ENCODE results near the gene RPL10.

The RPL10 gene

DNA sequence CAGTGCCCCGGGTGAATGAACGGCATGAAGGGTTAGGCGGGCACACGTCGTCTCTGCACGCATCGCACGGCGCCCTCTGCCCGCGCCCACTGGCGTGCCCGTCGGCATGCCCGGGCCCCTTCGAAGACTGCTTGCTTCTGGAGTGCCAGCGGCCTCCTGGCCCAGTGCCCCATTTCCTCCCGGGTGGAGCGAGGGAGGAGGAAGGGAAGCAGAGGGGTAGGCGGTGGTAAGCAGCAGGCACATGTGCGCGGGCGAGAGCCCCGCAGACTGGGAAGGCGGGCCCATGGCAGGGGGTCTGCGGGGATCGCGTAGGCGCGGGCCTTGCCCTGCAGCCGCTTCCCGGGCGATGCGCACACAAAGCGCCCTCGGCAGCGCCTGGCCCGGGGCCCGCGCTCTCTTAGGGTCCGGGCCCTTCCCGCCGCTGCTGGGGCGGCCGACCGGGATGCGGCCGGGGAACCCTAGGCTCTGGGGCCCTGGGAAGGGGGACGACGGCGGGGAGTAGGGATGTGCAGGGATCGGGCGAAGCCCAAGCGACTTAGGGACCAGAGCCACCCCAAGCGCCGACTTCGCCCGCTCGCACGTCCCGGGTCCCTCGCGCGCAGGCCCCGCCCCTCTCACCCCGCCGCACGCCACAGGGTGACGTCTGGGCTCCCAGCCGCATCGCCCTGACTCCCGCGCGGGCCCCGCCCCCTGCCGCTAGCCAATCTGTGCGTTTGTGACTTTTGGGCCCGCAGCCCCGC is 19.9 kb upstream of the RPL10 start:
- TF ChIP-seq, protein P1, sequence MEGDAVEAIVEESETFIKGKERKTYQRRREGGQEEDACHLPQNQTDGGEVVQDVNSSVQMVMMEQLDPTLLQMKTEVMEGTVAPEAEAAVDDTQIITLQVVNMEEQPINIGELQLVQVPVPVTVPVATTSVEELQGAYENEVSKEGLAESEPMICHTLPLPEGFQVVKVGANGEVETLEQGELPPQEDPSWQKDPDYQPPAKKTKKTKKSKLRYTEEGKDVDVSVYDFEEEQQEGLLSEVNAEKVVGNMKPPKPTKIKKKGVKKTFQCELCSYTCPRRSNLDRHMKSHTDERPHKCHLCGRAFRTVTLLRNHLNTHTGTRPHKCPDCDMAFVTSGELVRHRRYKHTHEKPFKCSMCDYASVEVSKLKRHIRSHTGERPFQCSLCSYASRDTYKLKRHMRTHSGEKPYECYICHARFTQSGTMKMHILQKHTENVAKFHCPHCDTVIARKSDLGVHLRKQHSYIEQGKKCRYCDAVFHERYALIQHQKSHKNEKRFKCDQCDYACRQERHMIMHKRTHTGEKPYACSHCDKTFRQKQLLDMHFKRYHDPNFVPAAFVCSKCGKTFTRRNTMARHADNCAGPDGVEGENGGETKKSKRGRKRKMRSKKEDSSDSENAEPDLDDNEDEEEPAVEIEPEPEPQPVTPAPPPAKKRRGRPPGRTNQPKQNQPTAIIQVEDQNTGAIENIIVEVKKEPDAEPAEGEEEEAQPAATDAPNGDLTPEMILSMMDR (conservative IDR thresholded peaks at IDR 0.05; ENCODE audit: low read depth, low read length) = no peak
- Histone ChIP-seq H3K4me3 (IDR thresholded peaks at IDR 0.05; ENCODE audit: insufficient read depth, low read depth, low read length) (no peak overlapping the region), H3K4me2 (peak overlapping the region; percentile 42), H3K79me2 (ENCODE audit: insufficient read depth, low read depth) (peaks cover 7% of the 10 kb centered on the region; the same call in 1 of the 2 replicates), H2AFZ (ENCODE audit: low read depth) (peak overlapping the region; percentile 54), H3K4me1 (ENCODE audit: low read depth, poor library complexity, severe bottlenecking) (peaks cover 21% of the 10 kb centered on the region), H3K27ac (peak overlapping the region; percentile 85), H3K36me3 (ENCODE audit: insufficient read depth) (no peaks in the 10 kb centered on the region), H3K27me3 (ENCODE audit: insufficient read depth, low read depth) (no peaks in the 10 kb centered on the region), H3K9ac (peak overlapping the region; percentile 61), H4K20me1 (ENCODE audit: insufficient read depth) (no peaks in the 10 kb centered on the region)

DNA sequence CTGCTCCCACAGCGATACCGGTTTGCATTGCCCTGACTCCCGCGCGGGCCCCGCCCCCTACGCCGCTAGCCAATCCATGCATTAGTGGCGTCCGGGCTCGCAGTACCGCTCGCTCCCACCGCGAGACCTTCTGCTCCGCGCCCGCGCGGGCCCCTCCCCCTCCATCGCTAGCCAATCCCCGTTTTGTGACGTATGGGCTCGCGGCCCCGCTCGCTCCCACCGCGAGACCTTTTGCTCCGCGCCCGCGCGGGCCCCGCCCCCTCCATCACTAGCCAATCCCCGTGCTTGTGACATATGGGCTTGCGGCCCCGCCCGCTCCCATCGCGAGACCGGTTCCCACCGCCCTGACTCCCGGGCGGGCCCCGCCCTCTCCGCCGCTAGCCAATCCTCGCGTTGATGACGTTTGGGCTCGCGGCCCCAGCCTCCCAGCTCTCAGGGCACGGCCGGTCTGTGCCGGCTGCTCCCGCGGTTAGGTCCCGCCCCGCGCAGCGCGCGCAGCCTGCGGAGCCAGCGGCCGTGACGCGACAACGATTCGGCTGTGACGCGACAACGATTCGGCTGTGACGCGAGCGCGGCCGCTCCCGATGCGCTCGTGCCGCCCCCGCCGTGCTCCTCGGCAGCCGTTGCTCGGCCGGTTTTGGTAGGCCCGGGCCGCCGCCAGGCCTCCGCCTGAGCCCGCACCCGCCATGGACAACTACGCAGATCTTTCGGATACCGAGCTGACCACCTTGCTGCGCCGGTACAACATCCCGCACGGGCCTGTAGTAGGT is 19.2 kb upstream of the RPL10 start, which contains the start of gene EMD:
Gene EMD, plus strand, starts transcription at position 497 of the 770 bp plus-strand sequence. Its CDS starts 190 bp downstream, at position 687.
- H3K36me3 ChIP-seq (ENCODE audit: insufficient read depth) = no peaks in the 10 kb centered on the region
- peaks cover 7% of the 10 kb centered on the region; the same call in 1 of the 2 replicates for H3K79me2 ChIP-seq (ENCODE audit: insufficient read depth, low read depth)
- peak within 1 kb of the TSS; percentile 94 for H3K9ac ChIP-seq
- H3K27me3 ChIP-seq (ENCODE audit: insufficient read depth, low read depth) = no peaks in the 10 kb centered on the region
- H3K4me2 ChIP-seq = peak within 1 kb of the TSS; percentile 42
- H4K20me1 ChIP-seq (ENCODE audit: insufficient read depth) = no peaks in the 10 kb centered on the region
- peak within 1 kb of the TSS; percentile 85 for H3K27ac ChIP-seq
- H3K4me3 ChIP-seq (IDR thresholded peaks at IDR 0.05; ENCODE audit: insufficient read depth, low read depth, low read length) = no peak within 1 kb of the TSS
- H2AFZ ChIP-seq (ENCODE audit: low read depth) = peak within 1 kb of the TSS; percentile 54
- peaks cover 14% of the 10 kb centered on the region for H3K4me1 ChIP-seq (ENCODE audit: low read depth, poor library complexity, severe bottlenecking)
- TF ChIP-seq, protein P1 (conservative IDR thresholded peaks at IDR 0.05; ENCODE audit: low read depth, low read length) = no peak

DNA sequence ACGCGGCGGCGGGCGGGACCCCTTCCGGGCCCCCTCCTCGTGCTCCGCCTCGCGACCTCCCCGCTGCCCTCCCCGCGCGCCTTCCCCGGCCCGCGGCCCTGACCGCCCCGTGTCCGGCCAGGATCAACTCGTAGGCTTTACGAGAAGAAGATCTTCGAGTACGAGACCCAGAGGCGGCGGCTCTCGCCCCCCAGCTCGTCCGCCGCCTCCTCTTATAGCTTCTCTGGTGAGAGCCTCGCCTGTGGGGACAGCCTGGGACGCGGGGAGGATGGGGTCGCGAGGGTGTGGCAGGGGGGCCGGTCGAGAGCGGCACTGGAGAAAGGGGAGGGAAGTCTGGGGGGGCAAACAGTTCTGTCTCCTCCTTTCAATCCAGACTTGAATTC is 18.6 kb upstream of the RPL10 start:
- Histone ChIP-seq H2AFZ (ENCODE audit: low read depth) (peak overlapping the region; percentile 38), H3K4me1 (ENCODE audit: low read depth, poor library complexity, severe bottlenecking) (peaks cover 13% of the 10 kb centered on the region), H3K4me3 (IDR thresholded peaks at IDR 0.05; ENCODE audit: insufficient read depth, low read depth, low read length) (no peak overlapping the region), H3K27ac (peak overlapping the region; percentile 82), H4K20me1 (ENCODE audit: insufficient read depth) (no peaks in the 10 kb centered on the region), H3K9ac (peak overlapping the region; percentile 94), H3K79me2 (ENCODE audit: insufficient read depth, low read depth) (peaks cover 7% of the 10 kb centered on the region; the same call in 1 of the 2 replicates), H3K4me2 (peak overlapping the region; percentile 31), H3K36me3 (ENCODE audit: insufficient read depth) (no peaks in the 10 kb centered on the region), H3K27me3 (ENCODE audit: insufficient read depth, low read depth) (no peaks in the 10 kb centered on the region)
- TF ChIP-seq, protein P1 (conservative IDR thresholded peaks at IDR 0.05; ENCODE audit: low read depth, low read length) = no peak

DNA sequence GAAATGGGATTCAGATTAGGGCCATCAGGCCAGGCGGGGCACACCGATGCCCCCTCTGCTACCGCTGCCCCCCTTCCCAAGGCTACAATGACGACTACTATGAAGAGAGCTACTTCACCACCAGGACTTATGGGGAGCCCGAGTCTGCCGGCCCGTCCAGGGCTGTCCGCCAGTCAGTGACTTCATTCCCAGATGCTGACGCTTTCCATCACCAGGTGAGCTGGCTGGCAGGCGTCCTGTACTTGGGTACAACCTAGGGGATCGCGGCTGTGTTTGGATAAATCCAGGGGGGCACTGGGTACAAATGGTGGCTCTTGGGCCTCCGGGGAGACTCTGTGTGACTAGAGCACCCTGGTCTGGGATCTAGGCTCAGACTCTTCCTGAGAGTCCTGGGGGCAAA is 18.0 kb upstream of the RPL10 start:
- Histone ChIP-seq H4K20me1 (ENCODE audit: insufficient read depth) (no peaks in the 10 kb centered on the region), H2AFZ (ENCODE audit: low read depth) (no peak overlapping the region), H3K9ac (peak overlapping the region; percentile 94; the same call in 1 of the 2 replicates), H3K4me2 (peak overlapping the region; percentile 31), H3K4me3 (IDR thresholded peaks at IDR 0.05; ENCODE audit: insufficient read depth, low read depth, low read length) (no peak overlapping the region), H3K36me3 (ENCODE audit: insufficient read depth) (no peaks in the 10 kb centered on the region), H3K27me3 (ENCODE audit: insufficient read depth, low read depth) (no peaks in the 10 kb centered on the region), H3K4me1 (ENCODE audit: low read depth, poor library complexity, severe bottlenecking) (peaks cover 13% of the 10 kb centered on the region), H3K79me2 (ENCODE audit: insufficient read depth, low read depth) (peaks cover 7% of the 10 kb centered on the region; the same call in 1 of the 2 replicates), H3K27ac (0 out of 2 replicates have a peak overlapping the region, but pooled peaks have one; percentile 82)
- TF ChIP-seq, protein P1 (conservative IDR thresholded peaks at IDR 0.05; ENCODE audit: low read depth, low read length) = no peak

Measured in KMS-11 (cell line).